ENCODE measurements around the gene NDUFA11.

Gene NDUFA11

DNA sequence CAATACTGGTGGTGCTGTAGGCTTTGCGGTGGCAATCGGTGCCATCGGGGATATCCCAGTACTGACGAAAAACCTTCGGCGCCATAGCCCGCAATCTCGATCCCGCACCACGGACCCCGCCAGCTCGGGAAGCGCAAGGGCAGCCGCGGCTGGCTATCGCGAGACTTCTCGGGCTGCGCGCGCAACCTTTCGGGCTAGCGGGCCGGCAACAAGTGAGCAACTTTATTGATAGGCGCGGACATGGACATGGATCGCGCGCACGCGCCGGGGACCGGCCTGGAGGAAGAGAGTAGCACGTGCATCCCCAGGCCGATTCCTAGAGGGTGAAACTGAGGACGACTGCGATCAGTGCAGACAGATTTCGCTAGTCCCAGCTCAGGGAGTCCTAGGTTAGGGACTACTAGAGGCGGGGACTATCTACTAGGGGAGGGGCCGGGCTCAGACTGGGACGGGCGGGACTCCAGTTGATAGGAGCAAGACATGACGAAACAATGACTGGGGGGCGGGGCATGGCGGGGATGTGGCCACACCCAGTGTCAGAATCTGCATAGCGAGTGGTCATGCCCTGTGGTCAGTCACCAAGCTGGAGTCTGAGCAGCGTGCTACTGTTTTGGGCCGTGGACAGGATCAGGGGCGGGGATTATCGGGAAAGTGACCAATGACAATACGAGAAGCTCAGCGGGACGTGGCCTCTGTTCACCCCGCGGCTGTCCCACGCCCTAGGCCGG lies at the start of gene NDUFA11 (continued):
- TF ChIP-seq PATZ1 (tag by site-specific recombination; IDR thresholded peaks at IDR 0.05): peak; percentile 51; the same call in 1 of the 2 replicates
- TF ChIP-seq ZNF623 (tag by site-specific recombination; IDR thresholded peaks at IDR 0.05): peak; percentile 15; the same call in 1 of the 2 replicates
- no peak for TF ChIP-seq ZNF221 (tag by site-specific recombination; IDR thresholded peaks at IDR 0.05; ENCODE audit: borderline replicate concordance)
- TF ChIP-seq ZNF610 (tag by site-specific recombination; IDR thresholded peaks at IDR 0.05; ENCODE audit: borderline replicate concordance): peak; percentile 35; the same call in 1 of the 2 replicates
- no peak for TF ChIP-seq ZNF341 (tag by site-specific recombination; IDR thresholded peaks at IDR 0.05; ENCODE audit: low read depth)
- peak; percentile 39 for TF ChIP-seq GLIS2 (tag by site-specific recombination; IDR thresholded peaks at IDR 0.05)
- TF ChIP-seq SCRT2 (tag by site-specific recombination; IDR thresholded peaks at IDR 0.05): peak; percentile 100
- TF ChIP-seq KLF17 (tag by site-specific recombination; IDR thresholded peaks at IDR 0.05): peak; percentile 88
- TF ChIP-seq ZNF248 (tag by site-specific recombination; IDR thresholded peaks at IDR 0.05): no peak
- peak; percentile 86; the same call in 1 of the 2 replicates for TF ChIP-seq ZNF394 (tag by site-specific recombination; IDR thresholded peaks at IDR 0.05; ENCODE audit: borderline replicate concordance)
- TF ChIP-seq SCRT1 (tag by site-specific recombination; IDR thresholded peaks at IDR 0.05; ENCODE audit: borderline replicate concordance): peak; percentile 100
- peak; percentile 29 for TF ChIP-seq KLF7 (tag by site-specific recombination; IDR thresholded peaks at IDR 0.05; ENCODE audit: borderline replicate concordance)
- TF ChIP-seq BCL11A (tag by site-specific recombination; IDR thresholded peaks at IDR 0.05; ENCODE audit: low read depth): no peak
- TF ChIP-seq ZNF777 (tag by site-specific recombination; IDR thresholded peaks at IDR 0.05; ENCODE audit: borderline replicate concordance): no peak
- no peak for TF ChIP-seq MEIS1 (CRISPR knock-in tag; IDR thresholded peaks at IDR 0.05; ENCODE audit: borderline replicate concordance)
- peak; percentile 73; the same call in 1 of the 2 replicates for TF ChIP-seq ZNF2 (tag by site-specific recombination; IDR thresholded peaks at IDR 0.05)
- peak; percentile 62 for TF ChIP-seq INSM2 (tag by site-specific recombination; IDR thresholded peaks at IDR 0.05)
- peak; percentile 63; the same call in 1 of the 2 replicates for TF ChIP-seq ZBTB21 (tag by site-specific recombination; IDR thresholded peaks at IDR 0.05)
- TF ChIP-seq, protein P1, sequence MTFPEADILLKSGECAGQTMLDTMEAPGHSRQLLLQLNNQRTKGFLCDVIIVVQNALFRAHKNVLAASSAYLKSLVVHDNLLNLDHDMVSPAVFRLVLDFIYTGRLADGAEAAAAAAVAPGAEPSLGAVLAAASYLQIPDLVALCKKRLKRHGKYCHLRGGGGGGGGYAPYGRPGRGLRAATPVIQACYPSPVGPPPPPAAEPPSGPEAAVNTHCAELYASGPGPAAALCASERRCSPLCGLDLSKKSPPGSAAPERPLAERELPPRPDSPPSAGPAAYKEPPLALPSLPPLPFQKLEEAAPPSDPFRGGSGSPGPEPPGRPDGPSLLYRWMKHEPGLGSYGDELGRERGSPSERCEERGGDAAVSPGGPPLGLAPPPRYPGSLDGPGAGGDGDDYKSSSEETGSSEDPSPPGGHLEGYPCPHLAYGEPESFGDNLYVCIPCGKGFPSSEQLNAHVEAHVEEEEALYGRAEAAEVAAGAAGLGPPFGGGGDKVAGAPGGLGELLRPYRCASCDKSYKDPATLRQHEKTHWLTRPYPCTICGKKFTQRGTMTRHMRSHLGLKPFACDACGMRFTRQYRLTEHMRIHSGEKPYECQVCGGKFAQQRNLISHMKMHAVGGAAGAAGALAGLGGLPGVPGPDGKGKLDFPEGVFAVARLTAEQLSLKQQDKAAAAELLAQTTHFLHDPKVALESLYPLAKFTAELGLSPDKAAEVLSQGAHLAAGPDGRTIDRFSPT (tag by site-specific recombination; IDR thresholded peaks at IDR 0.05): no peak
- TF ChIP-seq ZBTB49 (tag by site-specific recombination; IDR thresholded peaks at IDR 0.05; ENCODE audit: low read depth): no peak
- no peak for TF ChIP-seq ZNF132 (tag by site-specific recombination; IDR thresholded peaks at IDR 0.05; ENCODE audit: borderline replicate concordance)
- peak; percentile 99 for TF ChIP-seq SP7 (tag by site-specific recombination; IDR thresholded peaks at IDR 0.05)
- peak; percentile 62; the same call in 1 of the 2 replicates for TF ChIP-seq ZEB2 (tag by site-specific recombination; IDR thresholded peaks at IDR 0.05)
- peak; percentile 95 for TF ChIP-seq KLF16 (tag by site-specific recombination; IDR thresholded peaks at IDR 0.05)
- no peak for TF ChIP-seq ZNF707 (tag by site-specific recombination; IDR thresholded peaks at IDR 0.05)
- TF ChIP-seq, protein P2, sequence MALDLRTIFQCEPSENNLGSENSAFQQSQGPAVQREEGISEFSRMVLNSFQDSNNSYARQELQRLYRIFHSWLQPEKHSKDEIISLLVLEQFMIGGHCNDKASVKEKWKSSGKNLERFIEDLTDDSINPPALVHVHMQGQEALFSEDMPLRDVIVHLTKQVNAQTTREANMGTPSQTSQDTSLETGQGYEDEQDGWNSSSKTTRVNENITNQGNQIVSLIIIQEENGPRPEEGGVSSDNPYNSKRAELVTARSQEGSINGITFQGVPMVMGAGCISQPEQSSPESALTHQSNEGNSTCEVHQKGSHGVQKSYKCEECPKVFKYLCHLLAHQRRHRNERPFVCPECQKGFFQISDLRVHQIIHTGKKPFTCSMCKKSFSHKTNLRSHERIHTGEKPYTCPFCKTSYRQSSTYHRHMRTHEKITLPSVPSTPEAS (tag by site-specific recombination; IDR thresholded peaks at IDR 0.05): no peak
- TF ChIP-seq, protein P3, sequence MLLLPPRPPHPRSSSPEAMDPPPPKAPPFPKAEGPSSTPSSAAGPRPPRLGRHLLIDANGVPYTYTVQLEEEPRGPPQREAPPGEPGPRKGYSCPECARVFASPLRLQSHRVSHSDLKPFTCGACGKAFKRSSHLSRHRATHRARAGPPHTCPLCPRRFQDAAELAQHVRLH (tag by site-specific recombination; IDR thresholded peaks at IDR 0.05): peak; percentile 88
- no peak for TF ChIP-seq ZNF274 (IDR thresholded peaks at IDR 0.05; ENCODE audit: low read length)
- TF ChIP-seq ZNF274 (tag by site-specific recombination; IDR thresholded peaks at IDR 0.05; ENCODE audit: borderline replicate concordance): no peak
